HG03575 (cell line): Measurements from ENCODE around the gene C11orf21.

Source experiments
- ATAC-seq: cut with Tn5 transposase; IDR thresholded peaks from one replicate; pipeline ENCODE4 v1.9.1; 2021; ENCODE audit not compliant: unreplicated experiment, insufficient number of reproducible peaks, low FRiP score; ENCODE audit errors: extremely low read depth

Gene C11orf21

DNA sequence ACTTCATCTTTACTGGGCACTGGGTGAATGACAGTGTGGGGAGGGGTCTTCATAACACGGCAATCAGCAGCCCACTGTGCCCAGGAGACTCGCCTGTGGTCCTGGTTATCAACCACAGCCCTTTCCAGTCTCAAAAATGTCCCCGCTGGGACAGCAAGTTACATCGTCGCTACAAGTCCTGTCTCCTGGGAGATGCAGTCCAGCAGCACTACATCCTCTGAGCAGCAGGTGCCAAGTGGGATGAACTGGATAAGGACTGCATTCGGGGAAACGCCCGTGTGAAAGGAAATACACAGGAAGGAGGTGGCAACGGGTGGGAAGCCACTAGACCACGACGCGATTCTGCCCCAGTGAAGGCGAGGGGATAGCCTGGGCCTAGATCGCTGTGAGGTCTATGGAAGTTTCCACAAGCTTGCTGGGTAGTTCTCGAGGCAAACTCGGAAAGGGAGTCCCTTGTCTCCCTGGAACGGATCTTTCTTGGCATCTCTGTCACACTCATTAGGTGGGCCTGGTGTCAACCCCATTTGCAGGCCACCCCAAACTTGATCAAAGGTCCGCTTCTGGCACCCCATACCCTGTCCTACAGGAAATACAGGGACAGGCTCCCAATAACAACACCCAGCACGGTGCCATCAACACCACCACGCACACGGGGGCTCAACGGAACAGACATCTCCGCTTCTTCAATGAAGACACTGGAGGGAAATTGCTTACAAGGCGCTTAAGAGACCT, 35.7 kb downstream of the C11orf21 start:
- no peak for ATAC-seq

- ATAC-seq: no peak
Measured at GRCh38 chr11:2265396-2265795, 36.3 kb downstream of the C11orf21 start.

DNA sequence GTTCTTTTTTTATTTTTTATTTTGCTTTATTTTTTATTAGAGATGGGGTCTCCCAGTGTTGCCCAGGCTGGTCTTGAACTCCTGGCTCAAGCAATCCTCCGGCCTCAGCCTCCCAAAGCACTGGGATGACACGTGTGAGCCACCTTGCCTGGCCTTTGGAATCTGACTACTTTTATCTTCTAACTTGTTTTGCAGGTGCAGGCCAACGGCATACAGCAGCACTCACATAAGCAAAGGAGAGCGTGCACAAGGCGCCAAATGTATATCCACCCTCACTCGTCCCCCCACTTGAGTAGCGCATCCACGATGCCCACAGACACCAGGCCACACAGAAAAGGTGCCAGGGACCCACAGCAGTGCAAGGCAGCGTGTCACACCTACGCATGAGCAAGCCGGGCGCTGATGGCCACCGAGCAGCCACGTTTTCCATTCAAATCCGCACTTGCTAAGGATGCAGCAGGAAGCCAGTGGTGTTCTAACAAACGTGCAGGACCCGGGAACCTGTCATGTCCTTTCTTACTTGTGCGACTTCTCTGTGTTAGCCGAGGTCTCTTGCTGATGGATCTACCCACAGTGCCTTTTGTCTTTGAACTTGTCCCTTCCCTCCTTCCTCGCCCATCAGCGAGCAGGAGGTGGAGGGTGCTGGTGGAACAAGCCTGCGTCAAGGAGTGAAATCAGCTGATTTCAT, 37.2 kb downstream of the C11orf21 start:
- no peak for ATAC-seq

DNA sequence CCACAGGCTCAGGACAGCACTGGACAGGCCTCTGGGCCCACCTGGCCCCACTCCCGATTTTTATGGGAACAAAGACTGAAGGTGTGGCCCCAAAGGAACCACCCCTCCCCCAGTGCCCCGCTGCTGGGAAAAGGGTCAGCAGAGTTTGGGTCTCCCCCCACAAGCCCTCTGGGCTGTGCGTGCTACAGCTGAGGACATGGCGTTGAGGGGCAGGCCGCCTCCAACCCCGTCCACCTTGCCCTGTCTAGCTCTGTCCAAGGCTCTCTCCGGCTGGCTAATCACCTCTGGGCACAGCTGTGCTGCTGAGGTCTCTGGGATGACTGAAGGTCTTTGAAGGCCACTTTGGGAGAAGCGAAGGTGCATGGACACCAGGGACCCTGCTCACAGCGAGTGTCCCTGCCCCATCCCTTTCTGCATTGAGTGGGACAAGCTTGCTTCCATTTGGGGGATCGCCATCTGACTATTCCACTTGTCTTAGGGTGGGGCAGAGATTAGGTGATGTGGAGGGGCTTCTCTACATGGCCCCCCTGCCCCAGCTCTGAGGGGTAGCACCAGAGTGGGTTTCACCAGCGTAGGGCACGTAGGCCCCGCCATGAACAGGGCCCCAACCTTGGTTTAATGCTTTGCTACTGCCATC, 37.9 kb downstream of the C11orf21 start:
- no peak for ATAC-seq

GRCh38 chr11:2263071-2263565, 38.6 kb downstream of the C11orf21 start:
- no peak for ATAC-seq

- no peak for ATAC-seq
Measured at GRCh38 chr11:2262301-2263070, 39.2 kb downstream of the C11orf21 start.

DNA sequence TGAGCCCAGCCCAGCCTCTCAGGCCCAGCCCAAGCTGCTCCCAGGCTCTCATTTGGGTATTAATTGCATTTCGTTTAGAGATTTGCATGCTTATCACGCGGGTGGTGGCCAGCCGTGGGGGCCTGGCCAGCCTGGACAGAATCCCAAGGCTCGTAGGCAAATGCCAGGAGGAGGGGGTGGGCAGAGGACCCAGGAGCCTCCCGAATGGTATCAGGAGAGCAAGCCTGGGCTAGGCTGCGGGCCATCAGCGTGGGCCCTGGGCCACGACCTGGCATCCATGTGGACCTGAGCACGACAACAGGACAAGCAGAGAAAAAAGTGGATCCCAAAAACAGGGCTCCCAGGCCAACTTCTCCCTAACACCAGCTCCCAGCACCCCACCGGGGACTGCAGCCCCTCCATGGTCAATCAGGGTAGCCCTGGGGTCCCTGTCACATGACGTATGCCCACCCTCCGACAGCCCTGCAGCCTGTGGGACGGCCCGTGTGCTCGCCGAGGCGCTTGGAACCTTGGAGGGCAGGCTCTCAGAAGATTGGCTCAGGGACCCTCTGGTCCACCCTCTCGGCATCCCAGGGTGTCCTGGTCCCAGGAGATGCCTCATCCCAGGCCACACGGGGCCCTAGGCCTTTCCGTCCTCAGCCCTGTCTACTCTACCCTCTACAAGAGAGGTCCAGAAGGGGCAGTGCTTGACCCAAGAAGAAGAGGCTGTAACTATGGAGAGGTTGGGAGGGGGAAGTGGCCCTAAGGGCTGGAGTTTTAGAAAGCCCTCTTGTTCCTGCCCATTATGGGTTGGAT, 40.1 kb downstream of the C11orf21 start:
- no peak for ATAC-seq

DNA sequence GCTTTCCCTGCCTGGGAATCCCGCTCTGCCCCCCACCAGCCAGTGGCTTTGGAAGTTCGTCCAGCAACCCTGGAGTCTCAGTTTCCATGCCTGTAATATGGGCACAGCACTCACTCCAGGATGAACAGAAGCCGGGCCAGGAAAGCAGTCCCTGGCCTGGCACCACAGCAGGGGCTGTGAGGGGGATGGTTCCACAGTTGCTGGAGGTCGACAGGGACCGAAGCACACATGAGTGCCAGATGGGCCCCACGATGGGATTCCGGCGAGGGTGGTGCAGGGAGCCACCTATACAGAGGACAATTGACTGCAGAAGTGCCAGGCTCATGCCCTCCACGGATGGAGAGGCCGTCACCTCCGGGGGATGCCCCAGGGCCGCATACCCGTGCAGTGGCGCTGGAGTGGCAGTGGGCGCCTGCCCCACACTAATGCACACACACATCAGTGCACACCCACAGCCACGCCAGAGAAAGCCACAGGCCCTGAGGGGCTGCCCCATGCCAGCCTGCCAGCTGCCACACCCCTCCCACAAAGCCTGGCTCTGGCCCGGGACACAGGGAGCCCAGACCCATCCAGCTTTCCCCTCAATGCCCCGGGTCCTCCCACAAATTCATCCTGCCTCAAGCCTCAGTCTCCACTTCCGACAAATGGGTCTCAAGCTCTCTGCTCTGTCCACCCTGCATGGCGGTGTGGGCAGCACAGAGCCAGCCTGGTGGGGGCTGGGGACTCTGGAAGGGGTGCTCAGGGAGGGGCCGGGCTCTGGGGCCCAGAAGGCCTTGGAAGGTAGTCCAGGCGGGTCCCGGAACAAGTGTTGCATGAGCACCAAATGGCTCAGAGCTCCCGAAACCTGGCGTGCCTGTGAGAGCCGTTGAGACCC, 41.0 kb downstream of the C11orf21 start:
- ATAC-seq: no peak

DNA sequence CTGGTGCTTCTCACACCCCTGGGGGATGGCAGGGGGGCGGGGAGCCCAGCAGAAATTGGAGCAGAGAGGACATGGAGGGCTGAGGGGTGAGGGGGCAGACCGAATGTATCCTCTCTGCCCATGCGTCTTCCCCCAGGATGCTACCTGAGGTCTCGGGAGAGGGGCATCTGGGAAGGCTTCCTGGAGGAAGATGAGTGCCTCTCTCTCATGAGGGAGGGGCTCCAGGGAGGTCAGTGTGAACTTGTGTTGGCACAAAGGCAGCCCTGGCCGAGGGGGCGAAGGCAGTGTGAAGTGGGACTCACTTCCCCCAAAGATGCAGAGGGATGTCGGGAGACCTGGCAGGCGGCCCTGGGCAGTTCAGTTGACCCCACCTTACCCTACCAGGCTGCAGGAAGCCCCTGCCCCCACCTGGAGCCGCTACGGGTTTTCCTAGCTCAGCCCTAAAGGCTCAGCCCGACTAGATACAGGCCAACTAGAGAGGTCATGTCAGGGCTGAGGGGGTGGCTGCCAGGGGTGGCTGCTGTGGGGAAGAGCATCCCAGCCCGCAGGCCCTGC, 41.7 kb downstream of the C11orf21 start:
- no peak for ATAC-seq

DNA sequence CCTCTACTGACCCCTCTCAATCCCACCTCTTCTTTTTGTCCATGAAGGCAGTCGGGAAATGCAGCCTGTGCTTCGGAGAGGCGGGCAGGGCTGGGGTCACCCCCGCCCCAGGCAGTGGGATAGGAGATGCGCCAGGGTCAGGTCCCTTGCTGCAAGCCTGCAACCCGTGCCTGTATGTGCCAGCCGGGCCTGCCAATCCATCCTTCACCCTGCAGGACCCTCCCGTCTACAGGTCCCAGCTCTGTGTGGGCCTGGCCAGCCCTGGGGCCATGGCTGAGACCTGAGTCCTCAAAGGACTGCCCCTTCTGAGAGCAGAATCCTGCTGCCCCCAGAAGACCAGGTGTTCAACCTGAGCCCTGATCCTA, 42.3 kb downstream of the C11orf21 start:
- no peak for ATAC-seq

- no peak for ATAC-seq
Measured at GRCh38 chr11:2258501-2259465, 42.9 kb downstream of the C11orf21 start.

GRCh38 chr11:2256951-2257700, 44.6 kb downstream of the C11orf21 start:
- ATAC-seq: no peak

DNA sequence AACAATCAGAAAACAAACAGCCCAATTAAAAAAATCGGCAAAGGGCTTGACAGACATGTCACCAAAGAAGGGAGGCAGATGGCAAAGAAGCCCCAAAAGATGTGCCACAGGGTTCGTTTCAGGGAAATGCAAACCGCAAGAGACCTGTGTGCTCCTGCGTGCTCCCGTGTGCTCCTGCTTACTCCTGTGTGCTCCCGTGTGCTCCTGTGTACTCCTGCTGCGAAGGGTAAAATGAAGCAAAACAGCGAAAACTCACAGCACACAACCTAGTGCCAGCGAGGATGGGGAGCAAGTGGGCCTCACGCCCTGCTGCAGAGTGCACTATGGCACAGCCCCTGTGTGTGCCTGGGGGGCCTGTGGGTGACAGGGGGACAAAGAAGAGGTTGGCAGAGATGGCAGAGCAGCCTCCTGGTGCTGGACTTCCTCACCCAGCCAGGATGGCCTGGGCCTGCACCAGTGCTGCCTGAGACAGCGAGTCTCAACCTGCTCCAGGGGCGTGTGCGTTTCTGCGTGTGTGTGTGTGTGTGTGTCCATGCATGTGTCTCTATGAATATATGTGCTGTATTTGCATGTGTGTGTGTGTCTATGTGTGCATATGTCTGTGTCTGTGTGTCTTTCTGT, 45.3 kb downstream of the C11orf21 start:
- no peak for ATAC-seq

DNA sequence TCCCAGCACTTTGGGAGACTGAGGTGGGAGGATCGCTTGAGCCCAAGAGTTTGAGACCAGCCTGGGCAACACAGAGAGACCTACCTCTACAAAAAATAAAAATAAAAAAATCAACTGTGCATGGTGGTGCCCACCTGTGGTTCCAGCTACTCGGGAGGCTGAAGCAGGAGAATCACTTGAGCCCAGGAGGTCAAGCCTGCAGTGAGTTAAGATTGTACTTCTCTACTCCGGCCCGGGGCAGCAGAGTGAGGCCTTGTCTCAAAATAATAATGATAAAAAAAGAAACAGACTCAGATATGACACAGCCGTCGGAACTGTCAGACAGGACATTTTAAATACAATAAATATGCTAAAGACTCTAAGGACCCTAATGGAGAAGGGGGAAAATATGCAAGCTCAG, 49.7 kb downstream of the C11orf21 start:
- ATAC-seq: no peak

GRCh38 chr11:2251138-2251537, 50.6 kb downstream of the C11orf21 start:
- no peak for ATAC-seq
